ENCODE results near the gene ZNF70.

Gene ZNF70

GRCh38 chr22:23744001-23744400 lies 6.9 kb downstream of the ZNF70 start:
- H4K20me1 ChIP-seq (ENCODE audit: insufficient read depth, low read length), result no peaks in the 10 kb centered on the region
- no peak overlapping the region for H3K4me3 ChIP-seq (ENCODE audit: low read depth, low read length, poor library complexity, severe bottlenecking)
- H3K4me2 ChIP-seq (ENCODE audit: low read length), result no peak overlapping the region
- H3F3A ChIP-seq (ENCODE audit: insufficient read depth, low read length), result no peaks in the 10 kb centered on the region; the same call in 1 of the 2 replicates
- no peak overlapping the region for H3K27ac ChIP-seq (ENCODE audit: low read depth, low read length, poor library complexity, severe bottlenecking)
- TF ChIP-seq EZH2 (IDR thresholded peaks at IDR 0.05; ENCODE audit: borderline replicate concordance, low read length) (no peak), CTCF (IDR thresholded peaks at IDR 0.05; ENCODE audit: low read length) (no peak)
- H3K27me3 ChIP-seq (ENCODE audit: insufficient read depth, low read length), result no peaks in the 10 kb centered on the region
- no peaks in the 10 kb centered on the region for H3K9me3 ChIP-seq (ENCODE audit: low read length)
- H3K79me2 ChIP-seq (ENCODE audit: insufficient read depth, low read length), result no peaks in the 10 kb centered on the region
- H3K4me1 ChIP-seq (ENCODE audit: insufficient read depth, low read length, severe bottlenecking), result no peaks in the 10 kb centered on the region
- no peak overlapping the region for H2AFZ ChIP-seq (ENCODE audit: low read length)
- no peak overlapping the region for H3K9ac ChIP-seq (ENCODE audit: low read length)
- peaks cover 28% of the 10 kb centered on the region for H3K36me3 ChIP-seq (ENCODE audit: insufficient read depth, low read length)
- no peaks in the 10 kb centered on the region for H3K9me2 ChIP-seq (ENCODE audit: low read depth, low read length)

GRCh38 chr22:23743303-23743705 lies 7.6 kb downstream of the ZNF70 start:
- TF ChIP-seq EZH2 (IDR thresholded peaks at IDR 0.05; ENCODE audit: borderline replicate concordance, low read length) (no peak), CTCF (IDR thresholded peaks at IDR 0.05; ENCODE audit: low read length) (no peak)
- Histone ChIP-seq H3F3A (ENCODE audit: insufficient read depth, low read length) (no peaks in the 10 kb centered on the region; the same call in 1 of the 2 replicates), H2AFZ (ENCODE audit: low read length) (no peak overlapping the region), H4K20me1 (ENCODE audit: insufficient read depth, low read length) (no peaks in the 10 kb centered on the region), H3K9me3 (ENCODE audit: low read length) (no peaks in the 10 kb centered on the region), H3K27me3 (ENCODE audit: insufficient read depth, low read length) (no peaks in the 10 kb centered on the region), H3K4me1 (ENCODE audit: insufficient read depth, low read length, severe bottlenecking) (no peaks in the 10 kb centered on the region), H3K79me2 (ENCODE audit: insufficient read depth, low read length) (no peaks in the 10 kb centered on the region), H3K9ac (ENCODE audit: low read length) (no peak overlapping the region), H3K27ac (ENCODE audit: low read depth, low read length, poor library complexity, severe bottlenecking) (no peak overlapping the region), H3K36me3 (ENCODE audit: insufficient read depth, low read length) (peaks cover 28% of the 10 kb centered on the region), H3K4me3 (ENCODE audit: low read depth, low read length, poor library complexity, severe bottlenecking) (no peak overlapping the region), H3K4me2 (ENCODE audit: low read length) (no peak overlapping the region), H3K9me2 (ENCODE audit: low read depth, low read length) (no peaks in the 10 kb centered on the region)

- no peaks in the 10 kb centered on the region for H3K79me2 ChIP-seq (ENCODE audit: insufficient read depth, low read length)
- no peak overlapping the region for H3K9ac ChIP-seq (ENCODE audit: low read length)
- no peaks in the 10 kb centered on the region; the same call in 1 of the 2 replicates for H3F3A ChIP-seq (ENCODE audit: insufficient read depth, low read length)
- H4K20me1 ChIP-seq (ENCODE audit: insufficient read depth, low read length), result no peaks in the 10 kb centered on the region
- H3K4me1 ChIP-seq (ENCODE audit: insufficient read depth, low read length, severe bottlenecking), result no peaks in the 10 kb centered on the region
- no peaks in the 10 kb centered on the region for H3K9me2 ChIP-seq (ENCODE audit: low read depth, low read length)
- no peaks in the 10 kb centered on the region for H3K9me3 ChIP-seq (ENCODE audit: low read length)
- TF ChIP-seq EZH2 (IDR thresholded peaks at IDR 0.05; ENCODE audit: borderline replicate concordance, low read length) (no peak), CTCF (IDR thresholded peaks at IDR 0.05; ENCODE audit: low read length) (no peak)
- H3K36me3 ChIP-seq (ENCODE audit: insufficient read depth, low read length), result peaks cover 28% of the 10 kb centered on the region
- no peaks in the 10 kb centered on the region for H3K27me3 ChIP-seq (ENCODE audit: insufficient read depth, low read length)
- H3K4me3 ChIP-seq (ENCODE audit: low read depth, low read length, poor library complexity, severe bottlenecking), result no peak overlapping the region
- H3K27ac ChIP-seq (ENCODE audit: low read depth, low read length, poor library complexity, severe bottlenecking), result no peak overlapping the region
- no peak overlapping the region for H2AFZ ChIP-seq (ENCODE audit: low read length)
- no peak overlapping the region for H3K4me2 ChIP-seq (ENCODE audit: low read length)
Measured at GRCh38 chr22:23742505-23743264, 8.2 kb downstream of the ZNF70 start.
